B cell (primary cell): Measurements from ENCODE around the gene NRDC. TPM values are rescaled to one million over a fixed set of nuclear protein-coding genes. Genes with fewer than 3 reads are reported as not detected.

ENCODE experiments used
- ATAC-seq: fragments of 200-7000 bp; cut with Tn5 transposase; one replicate; pipeline ENCODE4 v1.10.0; 2021; ENCODE audit warnings: low read depth, mild to moderate bottlenecking, moderate number of reproducible peaks, moderate library complexity
- CTCF ChIA-PET: fragments of 350-600 bp; sonication (Branson Sonifier 250); formaldehyde crosslinking; loops from one replicate; lab custom pipeline; 2021; ENCODE audit warnings: antibody characterized with exemption, inconsistent platforms; lab: Charles Lee
- POLR2A ChIA-PET: fragments of 350-600 bp; sonication (Branson Sonifier 250); formaldehyde crosslinking; loops from one replicate; lab custom pipeline; 2021; ENCODE audit warnings: antibody characterized with exemption; lab: Charles Lee
- DNase-seq: peaks from one replicate; pipeline ENCODE4 v3.0.0; 2013
- H2AFZ ChIP-seq: 2 replicates; pipeline ENCODE4 v1.6.1; 2012; ENCODE audit warnings: mild to moderate bottlenecking, low read depth, low read length; ENCODE audit not compliant: insufficient read depth, poor library complexity, severe bottlenecking
- H3K27ac ChIP-seq, 2 donors: 1 replicate in 1 of 2; 2 replicates in 1 of 2; pipeline ENCODE4 v1.5.1; 2012 to 2013; ENCODE audit warnings: low read length in 2 of 2, mild to moderate bottlenecking in 2 of 2, moderate library complexity in 1 of 2
- H3K27me3 ChIP-seq, 4 experiments: fragments of 200-600 bp in 1 of 4; sonication (generic) in 1 of 4; replicated peaks in 1 of 4; 1 replicate in 2 of 4; 2 replicates in 2 of 4; pipeline versions ENCODE4 v1.6.1 to v1.7.0; 2013 to 2016; ENCODE audit warnings: low read length in 3 of 4, mild to moderate bottlenecking in 2 of 4, mixed read lengths in 1 of 4, moderate library complexity in 1 of 4; ENCODE audit not compliant: insufficient read depth in 4 of 4, control insufficient read depth in 3 of 4; ENCODE audit errors: control extremely low read depth in 1 of 4
- H3K36me3 ChIP-seq, 2 experiments: replicated peaks in 1 of 2; 1 replicate in 1 of 2; 2 replicates in 1 of 2; pipeline versions ENCODE4 v1.6.1 to v1.7.1; 2013; ENCODE audit warnings: low read length in 1 of 2; ENCODE audit not compliant: insufficient read depth in 2 of 2, control insufficient read depth in 1 of 2; ENCODE audit errors: control extremely low read depth in 1 of 2, extremely low read depth in 1 of 2
- H3K4me1 ChIP-seq, 2 donors: fragments of 200-600 bp in 1 of 2; sonication (generic) in 1 of 2; 1 replicate in 1 of 2; 2 replicates in 1 of 2; pipeline versions ENCODE4 v1.5.1 to v1.6.1; 2013 to 2017; ENCODE audit warnings: low read length in 2 of 2; ENCODE audit not compliant: control insufficient read depth in 2 of 2, insufficient read depth in 2 of 2
- H3K4me2 ChIP-seq: replicated peaks from 2 replicates; pipeline ENCODE3; 2012; ENCODE audit warnings: mild to moderate bottlenecking, low read depth, low read length; ENCODE audit not compliant: poor library complexity, severe bottlenecking
- H3K4me3 ChIP-seq, 5 experiments: fragments of 200-600 bp in 1 of 5; sonication (generic) in 1 of 5; 1 replicate in 3 of 5; 2 replicates in 2 of 5; pipeline versions ENCODE4 v1.5.1 to v1.7.0; 2011 to 2016; ENCODE audit warnings: low read length in 4 of 5, mild to moderate bottlenecking in 4 of 5, low read depth in 2 of 5, control low read depth in 1 of 5, moderate library complexity in 1 of 5; ENCODE audit not compliant: insufficient read depth in 1 of 5; ENCODE audit errors: control extremely low read depth in 1 of 5, extremely low read depth in 1 of 5
- H3K79me2 ChIP-seq: fragments of 200-600 bp; sonication (generic); one replicate; pipeline ENCODE4 v1.6.0; 2016; ENCODE audit warnings: low read length; ENCODE audit not compliant: control insufficient read depth, insufficient read depth
- H3K9ac ChIP-seq: fragments of 200-600 bp; sonication (generic); 2 replicates; pipeline ENCODE4 v1.6.1; 2017; ENCODE audit warnings: mild to moderate bottlenecking, low read length, moderate library complexity
- H3K9me3 ChIP-seq, 3 donors: one replicate each; pipeline versions ENCODE4 v1.6.1 to v1.7.1; 2013; ENCODE audit warnings: low read length in 2 of 3; ENCODE audit not compliant: control insufficient read depth in 2 of 3, insufficient read depth in 1 of 3; ENCODE audit errors: control extremely low read depth in 1 of 3
- H4K20me1 ChIP-seq: 2 replicates; pipeline ENCODE4 v1.6.0; 2012; ENCODE audit warnings: mild to moderate bottlenecking, low read length; ENCODE audit not compliant: insufficient read depth, control insufficient read depth, poor library complexity, severe bottlenecking
- H3K27ac Mint-ChIP-seq: one replicate; pipeline ENCODE4 v1.8.0; 2021; ENCODE audit warnings: mixed read lengths
- H3K27me3 Mint-ChIP-seq: one replicate; pipeline ENCODE4 v1.8.0; 2021; ENCODE audit warnings: mixed read lengths
- H3K4me1 Mint-ChIP-seq: one replicate; pipeline ENCODE4 v1.8.0; 2021; ENCODE audit warnings: mixed read lengths
- H3K4me3 Mint-ChIP-seq: one replicate; pipeline ENCODE4 v1.8.0; 2021; ENCODE audit warnings: mixed read lengths
- H3K9me3 Mint-ChIP-seq: one replicate; pipeline ENCODE4 v1.8.0; 2022; ENCODE audit warnings: mixed read lengths; ENCODE audit not compliant: insufficient read depth
- EZH2 ChIP-seq: IDR thresholded peaks from 2 replicates; pipeline ENCODE4 v1.6.1; 2012; ENCODE audit warnings: borderline replicate concordance, low read depth, mild to moderate bottlenecking, moderate library complexity, low read length; ENCODE audit not compliant: insufficient read depth, poor library complexity, severe bottlenecking
- WGBS: methylation state at CpG from one replicate; pipeline ENCODE4 v1.1.5; 2013; ENCODE audit warnings: missing lambda C conversion rate; ENCODE audit not compliant: insufficient coverage; 5-methylcytosine and 5-hydroxymethylcytosine counted together
- intact Hi-C: fragments of 100-400 bp; cut with micrococcal nuclease; formaldehyde crosslinking; loops from one replicate; pipeline ENCODE4 v1.10.0; 2022
- polyA plus RNA-seq: library from polyadenylated mRNA; depleted of rRNA; stranded (reverse); fragments of >200 nt; gene quantifications from 2 replicates; pipeline ENCODE4 v1.2.3, GENCODE V29; 2012
- total RNA-seq, 2 donors: library from RNA; stranded (reverse); fragments of 120-200 nt in 1 of 2; gene quantifications; 1 replicate in 1 of 2; 2 replicates in 1 of 2; pipeline versions ENCODE4 v1.2.3 to v1.2.4, GENCODE V29; 2013 to 2022
- TF ChIP-seq, protein P1 (sequence below): fragments of 200-600 bp; IDR thresholded peaks from one replicate; pipeline ENCODE4 v1.8.0; 2022; ENCODE audit warnings: antibody characterized with exemption, mild to moderate bottlenecking

Gene NRDC
- total and polyA plus RNA-seq, 2 donors (not counting 1 experiment from before 2014, with no cell fraction given): 55.3 to 154 TPM

DNA sequence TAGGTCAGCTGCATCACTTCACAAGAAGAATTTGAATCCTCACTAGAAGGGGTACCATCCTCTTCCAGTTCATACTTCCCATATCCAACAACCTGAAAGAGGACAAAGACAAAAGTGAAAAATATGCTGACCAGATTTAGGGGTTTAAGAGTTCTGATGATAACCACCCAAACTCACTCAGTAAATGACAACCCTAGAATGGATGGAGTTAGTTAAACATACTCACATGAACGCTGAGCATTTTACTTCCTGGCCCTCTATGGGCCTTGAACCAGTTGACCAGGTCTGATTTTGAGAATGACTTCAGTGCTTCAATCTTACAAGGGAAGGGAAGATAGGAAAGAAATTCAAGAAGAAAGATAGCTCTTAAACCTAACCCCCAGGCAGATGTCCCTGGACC, 89.2 kb downstream of the NRDC start:
- Histone ChIP-seq H4K20me1 (no peaks in the 10 kb centered on the region), H3K36me3 (peaks cover 37 to 97% of the 10 kb centered on the region in 2 experiments), H3K4me2 (no peak overlapping the region), H3K27ac (no peak overlapping the region), H3K27me3 (no peaks in the 10 kb centered on the region), H3K79me2 (no peaks in the 10 kb centered on the region), H3K4me3 (no peak overlapping the region), H3K4me1 (no peaks in the 10 kb centered on the region), H3K9ac (no peak overlapping the region), H2AFZ (no peak overlapping the region), H3K9me3 (no peaks in the 10 kb centered on the region)
- no peak for TF ChIP-seq EZH2
- TF ChIP-seq, protein P1, sequence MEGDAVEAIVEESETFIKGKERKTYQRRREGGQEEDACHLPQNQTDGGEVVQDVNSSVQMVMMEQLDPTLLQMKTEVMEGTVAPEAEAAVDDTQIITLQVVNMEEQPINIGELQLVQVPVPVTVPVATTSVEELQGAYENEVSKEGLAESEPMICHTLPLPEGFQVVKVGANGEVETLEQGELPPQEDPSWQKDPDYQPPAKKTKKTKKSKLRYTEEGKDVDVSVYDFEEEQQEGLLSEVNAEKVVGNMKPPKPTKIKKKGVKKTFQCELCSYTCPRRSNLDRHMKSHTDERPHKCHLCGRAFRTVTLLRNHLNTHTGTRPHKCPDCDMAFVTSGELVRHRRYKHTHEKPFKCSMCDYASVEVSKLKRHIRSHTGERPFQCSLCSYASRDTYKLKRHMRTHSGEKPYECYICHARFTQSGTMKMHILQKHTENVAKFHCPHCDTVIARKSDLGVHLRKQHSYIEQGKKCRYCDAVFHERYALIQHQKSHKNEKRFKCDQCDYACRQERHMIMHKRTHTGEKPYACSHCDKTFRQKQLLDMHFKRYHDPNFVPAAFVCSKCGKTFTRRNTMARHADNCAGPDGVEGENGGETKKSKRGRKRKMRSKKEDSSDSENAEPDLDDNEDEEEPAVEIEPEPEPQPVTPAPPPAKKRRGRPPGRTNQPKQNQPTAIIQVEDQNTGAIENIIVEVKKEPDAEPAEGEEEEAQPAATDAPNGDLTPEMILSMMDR: no peak
- DNase-seq (no peak), ATAC-seq (no peak)
- Mint-ChIP-seq H3K9me3 (no peaks in the 10 kb centered on the region), H3K4me3 (no peak overlapping the region), H3K27ac (no peak overlapping the region), H3K4me1 (no peaks in the 10 kb centered on the region), H3K27me3 (no peaks in the 10 kb centered on the region)
- no CpG with 5 or more reads among the region's 1 CpG for WGBS
- CTCF ChIA-PET: no interaction called here
- POLR2A ChIA-PET: no interaction called here
- intact Hi-C loops: no loop called here

GRCh38 chr1:51788938-51789337, 89.6 kb downstream of the NRDC start:
- Histone ChIP-seq H3K36me3 (peaks cover 33 to 97% of the 10 kb centered on the region in 2 experiments), H2AFZ (no peak overlapping the region), H3K4me1 (no peaks in the 10 kb centered on the region), H4K20me1 (no peaks in the 10 kb centered on the region), H3K79me2 (no peaks in the 10 kb centered on the region), H3K4me2 (no peak overlapping the region), H3K9me3 (no peaks in the 10 kb centered on the region), H3K4me3 (no peak overlapping the region), H3K27me3 (no peaks in the 10 kb centered on the region), H3K9ac (no peak overlapping the region), H3K27ac (no peak overlapping the region)
- Mint-ChIP-seq H3K4me1 (no peaks in the 10 kb centered on the region), H3K4me3 (no peak overlapping the region), H3K27ac (no peak overlapping the region), H3K27me3 (no peaks in the 10 kb centered on the region), H3K9me3 (no peaks in the 10 kb centered on the region)
- ATAC-seq: no peak
- ChIA-PET CTCF (no interaction called here), POLR2A (no interaction called here)
- no peak for DNase-seq
- intact Hi-C loops: no loop called here
- no CpG with 5 or more reads among the region's 2 CpGs for WGBS
- no peak for TF ChIP-seq EZH2
- TF ChIP-seq, protein P1: no peak
